Effector CD4-positive, alpha-beta T cell (primary cell): ENCODE measurements around the gene COL6A3.

Source experiments
- DNase-seq: peaks from one replicate; pipeline ENCODE4 v3.0.0-alpha.2; 2020

Gene COL6A3

DNA sequence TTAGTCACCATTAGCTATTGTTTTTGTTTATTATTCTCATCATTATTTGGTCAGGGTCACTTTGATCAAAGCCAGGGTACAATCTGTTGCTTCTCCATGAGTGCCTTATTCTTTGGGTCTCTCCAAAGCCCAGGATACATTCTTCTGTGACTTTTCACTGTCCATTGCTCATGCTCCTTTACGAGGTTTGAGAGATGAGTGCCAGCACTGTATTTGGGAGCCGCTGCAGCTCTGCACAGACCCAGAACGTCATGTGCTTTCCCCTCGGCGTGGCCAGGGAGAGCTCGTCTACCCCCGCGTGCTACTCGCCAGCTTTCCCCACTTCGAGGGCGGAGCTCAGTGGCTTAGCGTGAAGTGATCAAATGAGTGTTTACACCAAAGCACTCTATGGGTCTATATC is 123.7 kb downstream of the COL6A3 start:
- DNase-seq: no peak

DNA sequence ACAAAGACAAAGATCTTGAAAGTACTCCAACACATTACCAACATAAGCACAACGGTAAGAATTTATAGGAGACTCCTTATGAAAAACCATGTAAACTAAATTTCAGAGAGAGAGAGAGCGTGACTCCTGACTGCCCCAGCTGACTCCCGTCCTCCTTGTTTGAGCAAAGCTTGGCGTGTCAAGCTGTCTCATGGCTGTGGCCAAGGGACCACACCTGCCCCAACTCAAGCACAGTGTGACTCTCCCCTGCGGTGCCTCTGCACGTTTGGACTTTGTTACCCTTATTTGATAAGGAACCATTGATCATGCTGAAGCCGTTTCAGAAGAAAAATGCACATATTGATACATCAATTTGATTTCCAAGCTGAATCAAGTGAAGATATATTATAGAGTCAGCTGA is 124.8 kb downstream of the COL6A3 start:
- DNase-seq: no peak

DNA sequence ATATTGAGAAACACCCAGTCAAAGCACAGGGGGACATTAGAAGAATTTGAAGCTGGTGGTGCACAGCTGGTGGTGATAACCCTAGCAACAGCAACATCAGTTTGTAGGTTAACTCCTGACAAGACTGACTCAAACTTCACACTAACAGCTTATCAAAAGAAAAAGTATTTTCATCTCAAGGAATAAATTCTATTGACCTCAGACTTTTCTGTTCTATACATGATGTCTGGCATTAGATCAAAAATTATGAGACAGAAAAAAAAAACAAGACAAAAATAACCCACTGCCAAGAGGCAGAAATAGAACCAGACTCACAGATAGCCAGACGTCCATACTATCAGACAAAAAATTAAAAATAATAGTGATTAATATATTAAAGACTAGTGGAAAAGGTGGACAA is 126.1 kb downstream of the COL6A3 start:
- DNase-seq: no peak

DNA sequence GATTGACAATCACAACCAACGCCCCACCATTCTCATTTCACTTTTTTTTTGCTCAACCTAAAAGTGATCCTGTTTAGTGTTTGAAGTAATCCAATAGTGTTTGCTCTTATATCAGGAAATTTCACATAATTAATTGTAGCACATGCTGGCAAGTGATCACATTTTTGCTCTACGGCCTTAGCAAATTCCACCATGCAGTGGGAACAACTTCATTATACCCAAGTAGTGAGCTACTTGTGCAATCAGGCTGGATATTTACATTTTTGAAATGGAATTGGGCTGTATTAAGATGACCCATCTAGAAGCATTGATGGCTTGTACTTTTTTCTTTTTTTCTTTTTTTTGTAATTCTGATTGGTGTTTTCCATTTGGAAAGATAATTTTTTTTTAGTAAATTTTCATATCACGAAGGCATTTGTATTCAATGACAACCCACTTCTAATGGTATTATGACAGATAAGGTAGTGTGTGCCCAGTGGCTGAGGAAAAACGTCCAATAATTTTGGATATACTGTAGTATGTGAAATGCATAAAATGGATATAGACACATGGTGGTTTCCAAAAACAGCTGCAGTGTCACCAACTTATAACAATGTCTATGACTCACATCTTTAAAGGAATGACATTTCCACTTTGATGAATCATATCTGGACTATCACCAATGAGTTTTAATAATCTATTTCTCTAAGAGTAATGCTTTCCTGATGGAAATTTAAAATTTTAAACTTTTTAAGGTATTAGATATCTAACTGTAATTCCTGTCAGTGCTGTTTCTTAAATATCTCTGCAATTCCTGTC is 130.6 kb downstream of the COL6A3 start:
- no peak for DNase-seq

DNA sequence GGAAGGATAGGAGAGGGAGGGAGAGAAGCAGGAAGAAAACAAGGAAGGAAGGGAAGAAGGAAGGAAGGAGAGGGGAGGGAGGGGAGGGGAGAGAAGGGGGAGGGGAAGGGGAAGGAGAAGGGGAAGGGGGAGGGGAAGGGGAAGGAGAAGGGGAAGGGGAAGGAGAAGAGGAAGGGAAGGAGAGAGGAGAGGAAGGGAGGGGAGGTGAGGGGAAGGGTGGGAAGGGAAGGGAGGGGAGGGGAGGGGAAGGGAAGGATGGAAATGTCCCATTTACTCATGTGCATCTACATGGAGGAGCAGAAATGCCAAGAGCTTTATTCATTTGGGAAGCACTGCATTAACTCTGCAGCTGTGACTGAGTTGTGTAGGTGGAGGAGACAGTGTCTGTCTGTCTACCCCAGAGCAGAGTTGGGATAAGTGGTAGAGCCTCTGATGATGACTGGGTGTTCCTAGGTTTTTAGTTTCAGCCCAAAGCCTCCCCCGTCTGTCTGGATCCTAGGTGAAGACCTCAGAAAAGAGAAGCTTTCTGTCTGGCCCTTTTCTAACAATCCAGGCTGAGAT is 131.3 kb downstream of the COL6A3 start:
- DNase-seq: no peak

DNA sequence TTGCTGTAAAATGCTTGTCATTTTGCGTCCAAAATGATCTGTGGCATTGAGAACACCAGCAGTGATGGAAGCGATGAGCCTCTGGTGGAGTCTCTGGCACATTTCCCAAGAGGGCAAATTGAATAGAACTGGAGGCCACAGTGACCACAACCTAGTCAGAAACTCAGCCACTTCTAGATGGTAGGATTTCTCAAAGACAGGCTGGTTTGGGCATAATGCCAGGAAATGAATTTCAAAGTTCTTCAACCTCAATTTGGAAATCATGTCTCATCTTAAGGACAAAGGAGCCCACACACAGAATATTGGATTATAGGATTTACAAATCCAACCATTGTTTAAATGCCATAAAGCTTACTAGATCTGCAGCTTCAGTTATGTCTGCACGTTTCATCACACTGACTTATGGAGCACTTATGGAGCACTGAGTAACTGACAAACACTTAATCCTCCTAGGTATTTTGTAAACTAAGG is 132.1 kb downstream of the COL6A3 start:
- DNase-seq: no peak

DNA sequence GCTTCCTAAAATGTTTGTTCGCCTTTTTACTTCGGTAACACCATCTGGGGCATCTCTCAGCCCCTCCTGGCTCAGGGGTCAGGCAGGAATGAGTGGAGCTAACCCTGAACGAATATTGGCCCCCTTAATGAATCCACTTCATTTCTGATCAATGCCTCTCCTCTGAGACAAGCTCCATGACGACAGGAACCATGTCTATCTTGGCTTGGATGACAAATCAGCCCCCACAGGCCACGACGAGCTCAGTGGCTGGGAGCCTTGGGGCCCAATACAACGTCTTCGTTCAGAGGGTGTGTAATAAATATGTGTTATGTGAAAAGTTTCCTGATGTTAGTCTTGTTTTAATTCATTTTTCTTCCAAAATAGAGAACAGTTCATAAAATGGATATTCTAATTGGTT is 133.0 kb downstream of the COL6A3 start:
- DNase-seq: no peak

DNA sequence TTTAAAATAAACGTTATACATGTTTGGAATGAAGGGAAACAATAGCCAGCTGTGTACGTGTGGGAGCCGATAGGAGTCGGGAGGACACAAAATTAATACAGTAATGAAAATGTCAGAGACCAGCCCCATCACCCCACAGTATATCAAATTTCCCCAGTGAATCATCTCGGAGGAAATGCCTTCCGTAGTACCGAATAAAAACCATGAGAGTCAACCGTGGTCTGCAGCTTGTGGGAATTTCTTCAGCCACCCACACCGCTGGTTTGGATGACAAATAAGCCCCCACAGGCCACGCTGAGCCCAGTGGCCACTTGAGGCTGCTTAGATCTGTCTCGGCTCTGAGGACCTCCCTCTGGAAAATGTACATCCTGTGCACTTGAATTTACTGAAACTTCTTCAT is 133.7 kb downstream of the COL6A3 start:
- no peak for DNase-seq

DNA sequence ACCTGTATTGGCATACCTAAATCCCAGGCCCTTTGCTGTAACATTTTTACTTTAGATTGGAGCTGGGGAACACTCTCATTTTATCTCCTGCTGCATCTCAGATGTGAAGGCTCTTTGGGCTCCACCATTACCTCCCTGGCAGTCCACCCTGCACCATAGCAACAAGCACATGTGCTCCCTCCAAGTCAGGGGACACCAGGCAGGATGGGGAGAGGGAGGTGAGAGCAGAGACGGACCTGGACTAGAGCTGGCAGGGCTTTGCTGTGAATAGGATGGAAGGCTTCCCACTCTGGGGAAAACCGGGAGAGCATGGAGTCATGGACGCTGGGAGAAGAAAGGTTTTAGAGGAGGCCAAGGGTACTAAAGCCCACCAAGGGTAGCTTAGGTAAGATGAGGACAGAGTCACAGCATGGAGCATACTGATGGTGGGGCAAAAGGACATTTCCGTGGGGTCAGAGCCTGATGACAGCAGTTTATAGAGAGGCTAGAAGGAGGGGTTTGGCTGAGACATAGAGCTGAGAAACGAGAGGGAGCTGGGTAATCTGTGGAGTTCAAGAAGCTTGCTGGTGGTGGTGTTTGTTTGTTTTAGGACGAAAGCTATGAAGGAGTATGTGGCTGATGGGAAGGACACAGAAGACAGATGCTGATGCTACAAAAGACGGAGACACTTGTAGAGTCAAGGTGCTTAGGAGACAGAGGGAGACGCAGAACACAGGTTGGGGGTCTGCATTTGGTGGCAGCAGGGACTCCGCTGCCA is 134.8 kb downstream of the COL6A3 start:
- no peak for DNase-seq

DNA sequence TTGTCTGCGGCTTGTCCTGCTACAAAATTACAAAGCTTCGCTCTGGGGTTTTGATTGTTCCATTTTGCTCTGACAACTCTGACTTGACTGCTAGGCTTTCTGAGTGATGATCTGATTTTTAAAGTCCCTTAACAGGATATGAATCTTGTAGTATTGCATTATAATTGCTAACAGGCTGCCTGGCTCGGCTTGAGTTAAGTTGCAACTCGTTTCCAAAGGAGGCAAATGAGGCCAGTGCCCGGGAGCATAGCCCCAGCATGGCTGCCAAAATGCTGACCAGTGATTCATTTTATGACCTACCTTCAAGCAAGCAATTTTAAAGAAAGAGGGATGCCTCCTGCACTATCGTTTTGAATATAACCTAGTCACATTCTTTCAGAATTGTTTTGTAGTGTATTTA is 135.4 kb downstream of the COL6A3 start:
- no peak for DNase-seq

DNA sequence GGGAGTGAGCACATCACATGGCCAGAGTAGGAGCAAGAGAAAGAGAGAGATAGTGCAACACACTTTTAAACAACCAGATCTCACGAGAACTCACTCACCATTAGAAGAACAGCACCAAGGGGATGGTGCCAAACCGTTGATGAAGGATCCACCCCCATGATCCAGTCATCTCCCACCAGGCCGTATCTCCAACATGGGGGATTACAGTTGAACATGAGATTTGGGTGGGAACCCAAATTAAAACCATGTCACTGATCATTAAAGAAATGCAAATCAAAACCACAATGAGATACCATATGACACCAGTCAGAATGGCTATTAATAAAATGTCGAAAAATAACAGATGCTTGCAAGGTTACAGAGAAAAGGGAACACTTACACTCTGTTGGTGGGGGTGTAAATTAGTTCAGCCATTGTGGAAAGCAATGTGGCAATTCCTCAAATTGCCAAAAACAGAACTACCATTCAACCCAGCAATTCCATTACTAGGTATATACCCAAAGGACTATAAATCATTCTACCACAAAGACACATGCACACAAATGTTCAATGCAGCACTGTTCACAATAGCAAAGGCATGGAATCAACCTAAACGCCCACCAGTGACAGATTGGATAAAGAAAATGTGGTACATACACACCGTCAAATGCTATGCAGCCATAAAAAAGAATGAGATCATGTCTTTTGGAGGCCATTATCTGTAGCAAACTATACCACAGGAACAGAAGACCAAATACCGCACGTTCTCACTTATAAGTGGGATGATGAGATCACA is 137.1 kb downstream of the COL6A3 start:
- DNase-seq: no peak
